ENCODE results near the gene SOX6.
"Not testable (repeated sequence)": the region's sequence is repeated elsewhere in the genome, so short reads cannot be mapped to it uniquely, and the experiment has no call there.

Gene SOX6

DNA sequence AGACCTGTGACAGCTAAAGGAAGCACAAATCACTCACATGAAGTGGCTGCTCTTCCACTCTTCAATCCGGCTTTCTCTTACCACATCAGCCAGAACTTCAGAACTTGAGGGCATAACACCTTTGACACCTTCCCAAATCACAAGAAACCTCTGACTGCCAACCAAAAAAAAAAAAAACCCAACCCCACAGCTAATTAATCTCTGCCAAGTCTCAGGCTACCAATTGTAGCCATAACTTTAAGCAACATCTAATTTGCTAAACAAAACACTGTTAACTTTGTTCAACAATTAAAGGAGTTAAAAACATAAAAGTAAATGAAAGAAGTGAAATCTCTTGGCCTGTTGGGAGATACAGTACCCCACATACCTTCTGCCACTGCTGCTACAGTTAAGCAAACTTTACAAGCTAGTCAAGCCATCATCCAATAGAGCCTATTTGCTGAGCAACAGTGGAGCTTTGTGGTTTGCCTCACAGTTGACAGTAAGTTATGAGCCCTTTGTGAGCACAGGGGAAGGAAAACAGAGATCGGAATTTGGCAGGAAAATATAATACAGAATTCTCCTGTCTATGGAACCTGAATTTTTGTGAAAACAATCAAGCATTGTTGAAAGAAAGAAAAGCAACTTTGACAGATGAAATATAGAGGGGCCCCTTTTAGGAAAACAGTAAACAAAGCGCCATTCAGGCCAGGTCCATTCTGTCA is at the start of gene SOX6:
Gene SOX6, minus strand, starts transcription at position 490 of the 704 bp plus-strand sequence. CDS start 15,298 bp downstream, outside the sequence.
- Mint-ChIP-seq H3K36me3 (ENCODE audit: low read depth) (no peaks in the 10 kb centered on the region), H3K9me3 (peaks cover 3% of the 10 kb centered on the region), H3K27ac (no peak within 1 kb of the TSS), H3K27me3 (no peaks in the 10 kb centered on the region), H3K4me1 (no peaks in the 10 kb centered on the region), H3K4me3 (no peak within 1 kb of the TSS)
- no peak for DNase-seq
- no peak for ATAC-seq

DNA sequence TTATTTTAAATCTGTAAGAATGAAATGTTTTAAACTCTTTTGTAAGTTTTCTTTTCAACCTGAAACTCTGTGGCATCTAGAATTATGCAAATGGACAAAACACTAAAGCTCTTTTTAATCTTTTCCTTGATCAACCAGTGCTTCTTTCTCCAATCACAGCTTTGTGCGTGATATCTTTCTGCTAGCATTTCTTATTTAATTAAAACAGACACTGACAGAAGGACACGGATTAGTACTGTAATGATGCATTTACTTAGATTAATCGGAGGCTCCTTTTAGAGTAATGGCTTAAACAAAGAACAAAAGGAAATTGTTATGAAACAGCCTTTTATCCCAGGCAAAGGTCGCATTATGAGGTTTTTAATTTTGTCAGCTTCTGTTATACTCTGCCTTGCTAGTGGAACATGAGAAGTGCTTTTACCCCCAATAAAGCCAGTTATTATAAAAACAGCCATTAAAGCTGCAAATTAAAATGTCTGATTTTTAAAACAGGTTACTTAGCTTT is 48.5 kb upstream of the SOX6 start:
- no peak overlapping the region for H3K27ac Mint-ChIP-seq
- no peaks in the 10 kb centered on the region for H3K27me3 Mint-ChIP-seq
- no peaks in the 10 kb centered on the region for H3K4me1 Mint-ChIP-seq
- ATAC-seq (no peak), DNase-seq (no peak)
- no peaks in the 10 kb centered on the region for H3K36me3 Mint-ChIP-seq (ENCODE audit: low read depth)
- H3K9me3 Mint-ChIP-seq = no peaks in the 10 kb centered on the region
- no peak overlapping the region for H3K4me3 Mint-ChIP-seq

DNA sequence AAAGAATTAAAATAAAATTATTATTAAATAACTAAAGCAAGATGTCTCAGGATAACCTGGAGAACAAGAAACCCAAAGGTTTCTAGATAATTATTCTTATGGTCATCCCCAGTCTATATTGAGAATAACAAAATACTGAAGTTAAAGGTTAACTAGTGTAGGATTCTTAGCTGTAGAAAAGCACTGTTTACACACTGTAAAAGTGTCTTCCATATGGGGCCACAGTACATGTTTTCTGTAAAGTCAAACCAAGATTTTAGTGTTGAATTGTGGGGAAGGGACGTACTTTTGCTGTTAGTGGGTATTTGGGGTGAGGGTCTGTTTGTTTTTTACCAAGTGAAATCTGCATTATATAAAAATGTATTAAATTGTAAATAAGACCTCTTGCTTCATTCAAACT is 47.5 kb upstream of the SOX6 start:
- DNase-seq (no peak), ATAC-seq (no peak)
- Mint-ChIP-seq H3K4me1 (no peaks in the 10 kb centered on the region), H3K27me3 (no peaks in the 10 kb centered on the region), H3K4me3 (no peak overlapping the region), H3K27ac (no peak overlapping the region), H3K36me3 (ENCODE audit: low read depth) (no peaks in the 10 kb centered on the region), H3K9me3 (no peaks in the 10 kb centered on the region)

DNA sequence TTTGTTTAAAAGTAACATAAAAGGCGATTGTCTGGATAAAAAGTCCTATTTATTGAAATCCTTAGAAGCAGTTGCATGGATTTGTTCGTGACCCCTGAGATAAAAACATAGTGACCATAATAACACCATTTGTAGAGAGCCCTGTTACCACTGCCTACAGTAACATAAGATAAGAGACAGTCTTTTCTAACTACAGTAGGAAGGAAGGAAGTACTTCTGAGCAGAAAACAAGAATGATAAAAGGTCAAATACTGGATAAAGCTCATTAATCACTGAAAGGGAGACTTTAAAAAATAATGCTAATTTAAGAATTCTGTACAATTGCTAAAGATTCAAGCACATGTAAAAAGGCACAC is 47.1 kb upstream of the SOX6 start:
- no peak overlapping the region for H3K27ac Mint-ChIP-seq
- H3K4me1 Mint-ChIP-seq = no peaks in the 10 kb centered on the region
- no peak for DNase-seq
- no peak for ATAC-seq
- H3K4me3 Mint-ChIP-seq = no peak overlapping the region
- H3K27me3 Mint-ChIP-seq = no peaks in the 10 kb centered on the region
- no peaks in the 10 kb centered on the region for H3K36me3 Mint-ChIP-seq (ENCODE audit: low read depth)
- H3K9me3 Mint-ChIP-seq = no peaks in the 10 kb centered on the region

DNA sequence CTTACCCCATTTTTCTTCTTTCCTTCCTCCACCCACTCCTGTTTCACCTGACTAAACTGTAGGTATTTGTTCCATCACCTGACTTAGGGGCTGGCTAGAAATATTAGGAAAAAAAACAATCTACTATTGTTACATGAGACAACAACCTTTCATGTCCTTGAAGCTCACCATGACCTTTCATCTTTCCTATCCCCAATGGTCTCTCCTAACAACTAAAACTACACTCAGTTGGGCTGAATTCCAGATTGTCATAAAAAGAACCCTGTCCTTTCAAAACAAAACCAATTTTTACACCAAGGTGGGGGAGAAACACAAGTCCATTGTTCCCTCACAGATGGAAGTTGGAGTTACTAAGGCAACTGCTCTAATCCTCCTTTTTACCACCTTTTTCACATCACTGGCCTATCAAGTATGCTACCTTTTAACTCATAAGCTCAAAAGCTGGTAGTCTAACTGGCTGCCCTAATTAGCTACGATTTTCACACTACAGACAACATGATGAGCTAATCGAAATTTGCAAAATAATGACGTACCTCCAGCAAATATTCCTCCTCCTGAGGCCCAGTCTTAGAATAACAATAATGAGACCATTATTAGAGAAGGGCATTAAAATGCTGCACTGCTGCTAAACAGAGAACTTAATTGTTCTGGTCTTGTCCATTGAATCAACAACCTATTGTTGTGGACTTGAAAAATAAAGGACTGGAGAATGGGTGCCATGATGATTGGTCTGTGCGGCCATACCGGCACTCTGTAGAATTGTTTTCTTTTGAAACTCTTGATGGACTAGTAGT is 46.5 kb upstream of the SOX6 start:
- H3K27ac Mint-ChIP-seq = no peak overlapping the region
- no peaks in the 10 kb centered on the region for H3K4me1 Mint-ChIP-seq
- H3K27me3 Mint-ChIP-seq = no peaks in the 10 kb centered on the region
- no peak overlapping the region for H3K4me3 Mint-ChIP-seq
- no peak for ATAC-seq
- DNase-seq = no peak
- no peaks in the 10 kb centered on the region for H3K36me3 Mint-ChIP-seq (ENCODE audit: low read depth)
- H3K9me3 Mint-ChIP-seq = peaks cover 3% of the 10 kb centered on the region

DNA sequence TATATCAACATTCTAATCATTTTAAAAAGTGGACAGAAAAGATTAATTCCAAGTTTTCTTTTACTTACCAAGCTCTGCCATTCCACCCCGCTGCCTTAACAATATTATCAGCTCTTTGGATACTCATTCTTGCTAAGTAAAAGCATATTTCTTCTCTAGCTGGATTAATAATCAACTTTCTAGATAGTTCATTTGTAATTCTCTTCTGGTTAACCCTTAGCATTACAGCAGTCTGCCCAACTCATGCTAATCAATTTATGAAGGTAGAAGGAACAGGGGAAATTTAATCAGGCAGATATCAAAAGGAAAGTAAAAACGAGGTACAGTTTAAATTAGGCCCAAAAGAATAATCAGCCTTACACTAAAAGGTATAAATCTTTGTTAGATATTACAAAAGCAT is 41.0 kb upstream of the SOX6 start:
- DNase-seq (no peak), ATAC-seq (no peak)
- Mint-ChIP-seq H3K4me3 (no peak overlapping the region), H3K27ac (no peak overlapping the region), H3K4me1 (no peaks in the 10 kb centered on the region), H3K9me3 (peaks cover 3% of the 10 kb centered on the region), H3K36me3 (ENCODE audit: low read depth) (no peaks in the 10 kb centered on the region), H3K27me3 (no peaks in the 10 kb centered on the region)

DNA sequence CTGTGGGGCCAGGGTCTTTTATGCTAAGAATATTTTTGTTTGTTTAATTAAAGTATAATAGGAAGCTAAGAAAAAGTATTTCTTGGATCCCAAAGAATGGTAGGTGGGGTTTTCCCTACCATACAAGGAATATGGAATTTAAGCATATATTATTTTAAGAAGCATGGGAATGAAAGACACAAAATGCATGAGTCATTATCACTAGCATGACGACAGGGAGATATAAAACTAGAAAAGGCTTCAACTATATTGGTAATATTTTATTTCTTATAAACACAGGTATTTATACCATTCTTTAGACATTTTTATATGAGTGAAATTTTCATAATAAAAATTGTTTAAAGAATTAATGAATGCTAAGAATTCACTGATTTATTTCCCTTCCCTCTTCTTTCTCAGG is 39.3 kb upstream of the SOX6 start:
- Mint-ChIP-seq H3K4me1 (no peaks in the 10 kb centered on the region), H3K27ac (no peak overlapping the region), H3K27me3 (no peaks in the 10 kb centered on the region), H3K4me3 (no peak overlapping the region), H3K9me3 (peaks cover 7% of the 10 kb centered on the region), H3K36me3 (ENCODE audit: low read depth) (no peaks in the 10 kb centered on the region)
- no peak for DNase-seq
- ATAC-seq = no peak

GRCh38 chr11:16394947-16395346 is 38.6 kb upstream of the SOX6 start:
- DNase-seq (no peak), ATAC-seq (no peak)
- peaks cover 14% of the 10 kb centered on the region for H3K9me3 Mint-ChIP-seq
- H3K4me1 Mint-ChIP-seq = no peaks in the 10 kb centered on the region
- no peak overlapping the region for H3K27ac Mint-ChIP-seq
- no peaks in the 10 kb centered on the region for H3K36me3 Mint-ChIP-seq (ENCODE audit: low read depth)
- no peak overlapping the region for H3K4me3 Mint-ChIP-seq
- no peaks in the 10 kb centered on the region for H3K27me3 Mint-ChIP-seq

GRCh38 chr11:16393340-16393739 is 37.0 kb upstream of the SOX6 start:
- Mint-ChIP-seq H3K4me3 (no peak overlapping the region), H3K36me3 (ENCODE audit: low read depth) (no peaks in the 10 kb centered on the region), H3K9me3 (peaks cover 14% of the 10 kb centered on the region), H3K27me3 (no peaks in the 10 kb centered on the region), H3K27ac (no peak overlapping the region), H3K4me1 (no peaks in the 10 kb centered on the region)
- DNase-seq (no peak), ATAC-seq (no peak)

DNA sequence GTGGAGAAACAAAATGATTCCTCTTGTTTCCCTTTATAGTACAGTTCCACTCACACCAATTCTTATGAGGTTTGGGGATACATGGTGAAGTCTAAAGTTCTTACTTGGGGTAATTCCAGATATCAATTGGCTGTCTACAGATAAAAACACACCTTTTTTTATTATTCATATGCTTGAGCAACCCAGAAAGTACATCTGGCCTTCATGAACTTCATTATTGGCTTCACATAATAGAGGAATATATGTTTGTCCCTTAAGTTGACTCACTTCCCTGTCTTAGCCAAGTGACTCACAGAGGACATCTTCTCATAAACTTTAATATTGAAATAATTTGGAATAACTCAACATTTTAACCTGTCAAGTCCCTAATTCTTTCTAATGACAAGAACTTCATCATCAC is 36.3 kb upstream of the SOX6 start:
- Mint-ChIP-seq H3K27ac (no peak overlapping the region), H3K27me3 (no peaks in the 10 kb centered on the region), H3K9me3 (peaks cover 11% of the 10 kb centered on the region), H3K36me3 (ENCODE audit: low read depth) (no peaks in the 10 kb centered on the region), H3K4me3 (no peak overlapping the region), H3K4me1 (no peaks in the 10 kb centered on the region)
- ATAC-seq (no peak), DNase-seq (no peak)

DNA sequence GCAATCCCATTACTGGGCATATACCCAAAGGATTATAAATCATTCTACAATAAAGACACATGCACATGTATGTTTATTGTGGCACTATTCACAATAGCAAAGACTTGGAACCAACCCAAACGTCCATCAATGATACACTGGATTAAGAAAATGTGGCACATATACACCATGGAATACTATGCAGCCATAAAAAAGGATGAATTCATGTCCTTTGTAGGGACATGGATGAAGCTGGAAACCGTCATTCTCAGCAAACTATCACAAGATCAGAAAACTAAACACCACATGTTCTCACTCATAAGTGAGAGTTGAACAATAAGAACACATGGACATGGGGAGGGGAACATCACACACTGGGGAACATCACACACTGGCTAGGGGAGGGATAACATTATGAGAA is 34.5 kb upstream of the SOX6 start:
- DNase-seq; H3K36me3 Mint-ChIP-seq (ENCODE audit: low read depth); H3K27me3 Mint-ChIP-seq; H3K27ac Mint-ChIP-seq; H3K4me3 Mint-ChIP-seq; ATAC-seq; H3K4me1 Mint-ChIP-seq: not testable (repeated sequence)
- peaks cover 11% of the 10 kb centered on the region for H3K9me3 Mint-ChIP-seq

DNA sequence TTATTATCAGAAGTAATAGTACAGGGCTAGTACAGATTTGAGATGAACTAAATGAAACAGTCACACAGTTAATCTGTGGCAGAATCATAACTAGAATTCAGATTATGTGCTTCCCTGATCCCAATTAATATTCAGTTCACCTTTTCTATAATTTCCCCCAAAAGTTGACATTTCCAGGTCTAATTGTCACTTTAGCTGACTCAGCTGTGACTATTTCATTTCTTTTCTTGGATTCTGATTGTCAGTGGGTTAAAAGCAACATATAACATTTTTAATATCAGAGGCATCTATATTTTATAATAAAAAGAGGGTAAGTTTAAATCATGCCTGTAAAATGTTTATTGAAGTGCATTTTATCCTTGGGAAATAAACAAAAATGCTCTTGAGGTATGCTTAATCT is 28.8 kb upstream of the SOX6 start:
- ATAC-seq = no peak
- H3K27ac Mint-ChIP-seq = no peak overlapping the region
- no peaks in the 10 kb centered on the region for H3K4me1 Mint-ChIP-seq
- H3K27me3 Mint-ChIP-seq = no peaks in the 10 kb centered on the region
- H3K4me3 Mint-ChIP-seq = no peak overlapping the region
- DNase-seq = no peak
- H3K9me3 Mint-ChIP-seq = peaks cover 2% of the 10 kb centered on the region
- H3K36me3 Mint-ChIP-seq (ENCODE audit: low read depth) = no peaks in the 10 kb centered on the region

GRCh38 chr11:16382638-16383380 is 26.5 kb upstream of the SOX6 start:
- Mint-ChIP-seq H3K4me3 (no peak overlapping the region), H3K36me3 (ENCODE audit: low read depth) (no peaks in the 10 kb centered on the region), H3K9me3 (no peaks in the 10 kb centered on the region), H3K27me3 (no peaks in the 10 kb centered on the region), H3K27ac (no peak overlapping the region), H3K4me1 (no peaks in the 10 kb centered on the region)
- ATAC-seq = no peak
- DNase-seq = no peak

DNA sequence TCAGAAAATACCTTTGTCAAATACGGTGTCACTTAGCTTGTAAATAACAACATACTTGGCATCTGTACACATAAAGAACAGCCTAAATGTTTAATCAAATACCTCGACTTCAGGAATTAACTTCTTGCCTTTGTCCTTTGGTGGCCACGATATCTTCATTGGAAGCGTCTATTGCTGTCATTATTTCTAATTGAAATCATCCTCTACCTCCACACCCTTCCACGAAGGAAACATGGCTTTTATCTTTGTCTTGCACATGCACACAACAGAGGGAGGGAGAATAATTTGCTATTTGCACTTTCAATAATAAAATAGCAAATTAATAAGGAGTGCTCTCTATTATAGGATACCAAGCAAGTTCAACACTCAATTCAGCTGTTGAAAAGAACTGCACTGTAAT is 25.8 kb upstream of the SOX6 start:
- no peaks in the 10 kb centered on the region for H3K36me3 Mint-ChIP-seq (ENCODE audit: low read depth)
- H3K9me3 Mint-ChIP-seq = no peaks in the 10 kb centered on the region
- no peak overlapping the region for H3K27ac Mint-ChIP-seq
- no peaks in the 10 kb centered on the region for H3K4me1 Mint-ChIP-seq
- no peaks in the 10 kb centered on the region for H3K27me3 Mint-ChIP-seq
- DNase-seq (no peak), ATAC-seq (no peak)
- H3K4me3 Mint-ChIP-seq = no peak overlapping the region

All from activated naive CD8-positive, alpha-beta T cell treated with anti-CD3 and anti-CD28 coated beads, Interleukin-2, amount 50 U/mL, for 24 hours (primary cell).